Activated CD4-positive, alpha-beta T cell treated with anti-CD3 and anti-CD28 coated beads, Interleukin-10, Interleukin-2, amounts not matched to agents 100 ng/mL and 50 ng/mL, durations not matched to agents 16 hours and 8 hours (primary cell): ENCODE data around the gene RFPL2.
"Not testable (repeated sequence)": the region's sequence is repeated elsewhere in the genome, so short reads cannot be mapped to it uniquely, and the experiment has no call there.

Experiments used
- DNase-seq: peaks from one replicate; pipeline ENCODE4 v3.0.0-alpha.2; 2020

Gene RFPL2

DNA sequence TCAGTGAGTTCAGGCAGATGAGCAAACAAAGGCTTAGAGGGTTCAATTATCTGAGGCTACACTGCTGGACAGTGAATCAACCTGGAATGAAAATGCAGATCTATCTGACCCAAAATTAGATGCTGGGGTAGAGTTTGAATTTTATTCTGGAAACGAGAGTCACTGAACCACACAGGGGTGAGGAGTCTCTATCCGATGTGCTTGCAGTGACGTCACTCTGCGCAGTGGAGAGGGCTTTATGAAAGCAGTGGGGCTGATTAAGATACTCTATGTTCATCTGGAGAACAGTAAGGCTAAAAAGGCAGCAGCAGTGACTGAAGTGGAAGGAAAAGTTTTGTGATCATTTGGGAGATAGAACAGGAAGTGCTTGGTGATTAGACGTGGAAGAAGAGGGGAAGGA, 44.5 kb downstream of the RFPL2 start:
- DNase-seq = not testable (repeated sequence)

DNA sequence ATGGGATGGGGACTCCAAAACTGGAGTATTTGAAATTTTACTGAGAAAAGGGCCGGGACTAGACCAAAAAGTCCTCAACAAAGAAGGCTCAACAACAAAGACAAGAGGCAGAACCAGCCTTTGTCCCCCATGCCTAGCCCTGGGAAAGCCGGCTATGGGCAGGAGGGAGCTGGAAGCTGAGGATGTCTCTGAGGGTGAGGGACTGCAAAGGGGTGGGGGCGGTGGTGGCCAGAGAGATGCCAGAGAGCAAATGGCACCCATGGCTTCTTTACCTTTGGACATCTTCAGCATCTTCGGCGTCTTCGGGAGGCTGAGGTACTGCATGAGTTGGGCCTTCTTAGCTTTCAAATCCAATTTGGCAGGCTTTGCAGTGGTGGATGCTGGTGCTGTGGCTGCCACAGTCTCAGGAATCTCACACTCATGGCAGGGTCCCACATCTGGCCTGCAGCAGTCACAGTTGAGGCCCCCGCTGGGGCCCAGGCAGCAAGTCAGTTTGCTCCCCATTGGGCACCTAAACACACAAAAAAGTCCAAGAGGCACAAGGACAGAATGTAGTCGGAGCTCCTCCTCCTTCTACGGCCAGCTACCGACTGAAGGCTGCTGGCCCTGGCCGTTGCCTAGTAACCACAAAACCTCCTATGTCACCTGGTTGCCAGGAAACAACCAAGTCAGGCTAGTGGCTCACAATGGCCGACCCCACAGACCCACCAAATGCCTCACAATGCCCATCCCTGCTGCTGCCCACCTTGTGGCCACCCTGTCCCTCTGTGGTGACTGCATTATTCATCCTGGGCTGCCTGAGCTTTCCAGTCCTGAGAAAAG, 46.0 kb downstream of the RFPL2 start, which contains the start of gene C22orf42:
C22orf42 (minus strand) TSS at position 592 of the 822 bp plus-strand sequence; CDS start at position 504, 88 bp downstream.
- DNase-seq = no peak

DNA sequence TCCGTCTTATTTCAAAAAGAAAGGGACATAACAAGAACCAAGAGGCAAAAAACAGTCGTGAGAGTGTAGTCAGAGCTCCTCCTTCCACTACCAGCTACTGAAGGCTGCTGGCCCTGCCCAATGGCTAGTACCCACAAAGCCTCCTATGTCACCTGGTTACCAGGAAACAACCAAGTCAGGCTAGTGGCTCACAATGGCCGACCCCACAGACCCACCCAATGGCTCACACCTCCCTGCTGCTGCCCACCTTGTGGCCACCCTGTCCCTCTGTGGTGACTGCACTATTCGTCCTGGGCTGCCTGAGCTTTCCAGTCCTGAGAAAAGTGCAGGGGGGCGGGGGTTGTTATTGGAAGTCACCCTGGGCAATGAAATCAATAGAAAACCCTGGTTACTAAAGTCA, 47.2 kb downstream of the RFPL2 start:
- DNase-seq = not testable (repeated sequence)

DNA sequence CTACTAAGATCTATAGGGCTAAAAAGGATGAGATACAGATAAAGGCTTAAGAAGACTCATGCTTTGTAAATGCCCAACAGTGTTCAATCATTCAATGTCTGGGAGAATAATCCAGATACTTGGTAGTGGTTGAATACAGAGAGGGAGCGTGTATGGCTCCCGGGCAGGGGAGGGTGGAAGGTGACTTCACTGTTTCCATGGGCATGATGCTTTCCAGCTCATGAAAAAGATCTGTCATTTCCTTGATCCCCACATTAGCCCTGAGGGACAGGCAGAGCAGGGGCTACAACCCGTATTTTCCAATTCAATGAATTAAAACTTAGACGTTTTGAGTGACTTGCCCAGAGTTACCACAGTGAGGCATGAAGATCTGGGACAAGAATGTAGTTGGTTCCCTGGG, 50.1 kb downstream of the RFPL2 start:
- not testable (repeated sequence) for DNase-seq

DNA sequence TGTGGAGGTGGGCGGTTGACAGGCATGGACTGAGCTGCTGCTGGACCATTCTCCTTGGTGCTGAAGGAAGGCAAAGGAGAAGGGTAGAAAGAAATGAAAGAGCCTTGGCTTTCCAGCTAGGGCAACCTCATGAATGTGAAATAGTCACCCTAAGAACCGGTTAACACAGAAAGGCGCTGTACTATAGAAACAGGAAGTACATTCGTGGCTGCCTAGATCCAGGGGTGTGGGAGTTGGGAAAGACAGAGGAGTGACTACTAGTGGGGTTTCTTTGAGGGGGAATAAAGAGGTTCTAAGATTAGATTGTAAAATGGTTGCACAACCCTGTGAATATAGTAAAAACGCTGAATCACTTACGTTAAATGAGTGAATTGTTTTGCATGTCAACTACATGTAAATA, 53.2 kb downstream of the RFPL2 start:
- DNase-seq = not testable (repeated sequence)

DNA sequence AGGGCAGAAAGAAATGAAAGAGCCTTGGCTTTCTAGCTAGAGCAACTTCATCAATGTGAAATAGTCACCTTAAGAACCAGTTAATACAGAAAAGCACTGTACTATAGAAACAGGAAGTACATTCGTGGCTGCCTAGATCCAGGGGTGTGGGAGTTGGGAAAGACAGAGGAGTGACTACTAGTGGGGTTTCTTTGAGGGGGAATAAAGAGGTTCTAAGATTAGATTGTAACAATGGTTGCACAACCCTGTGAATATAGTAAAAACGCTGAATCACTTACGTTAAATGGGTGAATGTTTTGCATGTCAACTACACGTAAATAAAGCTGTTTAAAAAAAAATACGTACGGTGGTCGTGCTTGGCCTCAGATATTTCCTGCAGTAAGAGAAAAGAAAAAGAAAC, 54.2 kb downstream of the RFPL2 start:
- not testable (repeated sequence) for DNase-seq

DNA sequence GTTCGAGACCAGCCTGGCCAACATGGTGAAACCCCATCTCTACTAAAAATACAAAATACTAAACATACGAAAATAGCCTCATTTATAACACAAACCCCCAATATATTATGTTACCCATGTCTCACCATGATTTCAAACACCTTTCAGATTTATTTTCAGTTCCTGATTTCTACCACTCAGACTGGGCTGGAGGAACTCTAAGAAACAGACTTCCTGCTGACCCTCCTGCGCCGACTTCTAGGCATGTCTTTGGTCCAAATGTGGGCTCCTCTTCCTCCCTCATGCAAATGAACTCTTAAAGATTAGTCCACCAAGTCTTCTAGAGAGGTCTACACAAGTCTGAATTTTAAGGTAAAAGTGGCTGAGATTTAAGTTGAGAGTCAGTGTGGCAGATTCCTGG, 56.5 kb downstream of the RFPL2 start:
- not testable (repeated sequence) for DNase-seq

- DNase-seq = not testable (repeated sequence)
Measured at GRCh38 chr22:32147128-32147527, 57.7 kb downstream of the RFPL2 start.

- peak; percentile 15 for DNase-seq
Measured at GRCh38 chr22:32144496-32145274, 60.2 kb downstream of the RFPL2 start.

- DNase-seq = peak; percentile 63
Measured at GRCh38 chr22:32142600-32142999, 62.3 kb downstream of the RFPL2 start.

DNA sequence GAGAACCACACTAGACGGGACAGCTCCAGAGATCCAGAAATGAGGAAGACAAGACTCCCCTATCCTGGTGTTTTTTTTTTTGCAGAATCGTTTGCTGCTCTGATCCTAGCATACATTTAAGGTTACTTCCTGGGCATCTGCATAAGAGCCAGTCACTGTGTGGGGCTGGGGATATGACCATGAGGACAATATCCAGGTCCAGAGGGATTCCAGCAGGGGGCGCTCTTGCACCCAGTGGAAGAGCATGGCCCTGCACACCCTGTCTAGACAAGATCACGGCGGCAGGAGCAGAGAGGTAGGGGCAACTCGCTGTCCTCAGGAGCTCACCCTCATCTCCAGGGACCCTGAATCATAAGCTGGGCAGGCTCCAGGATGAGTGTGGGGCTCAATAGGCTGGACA, 64.2 kb downstream of the RFPL2 start:
- peak; percentile 26 for DNase-seq
